ENCODE data around the gene EBF3.

DNA sequence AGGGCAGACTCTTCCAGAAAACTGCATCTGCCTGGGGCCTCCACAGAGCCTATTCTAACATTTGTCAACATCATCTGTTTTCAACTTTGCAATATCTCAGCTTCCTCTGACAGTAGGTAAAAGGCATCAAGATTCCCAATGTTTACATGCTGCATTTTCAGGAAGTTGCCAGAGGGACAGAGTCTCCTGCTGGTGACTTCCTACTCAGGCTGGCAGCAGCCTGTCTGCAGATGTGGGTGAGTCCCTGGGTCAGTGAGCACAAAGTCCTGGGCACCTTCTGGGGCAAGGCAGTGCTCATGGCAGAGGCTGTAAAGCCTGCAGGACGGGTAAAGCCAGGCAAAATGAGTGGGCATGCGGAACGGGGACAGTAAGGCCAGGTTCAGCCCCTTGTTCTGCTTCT, 69.4 kb downstream of the EBF3 start:
- TF ChIP-seq POLR2A (IDR thresholded peaks at IDR 0.05): no peak
- TF ChIP-seq, protein P1, sequence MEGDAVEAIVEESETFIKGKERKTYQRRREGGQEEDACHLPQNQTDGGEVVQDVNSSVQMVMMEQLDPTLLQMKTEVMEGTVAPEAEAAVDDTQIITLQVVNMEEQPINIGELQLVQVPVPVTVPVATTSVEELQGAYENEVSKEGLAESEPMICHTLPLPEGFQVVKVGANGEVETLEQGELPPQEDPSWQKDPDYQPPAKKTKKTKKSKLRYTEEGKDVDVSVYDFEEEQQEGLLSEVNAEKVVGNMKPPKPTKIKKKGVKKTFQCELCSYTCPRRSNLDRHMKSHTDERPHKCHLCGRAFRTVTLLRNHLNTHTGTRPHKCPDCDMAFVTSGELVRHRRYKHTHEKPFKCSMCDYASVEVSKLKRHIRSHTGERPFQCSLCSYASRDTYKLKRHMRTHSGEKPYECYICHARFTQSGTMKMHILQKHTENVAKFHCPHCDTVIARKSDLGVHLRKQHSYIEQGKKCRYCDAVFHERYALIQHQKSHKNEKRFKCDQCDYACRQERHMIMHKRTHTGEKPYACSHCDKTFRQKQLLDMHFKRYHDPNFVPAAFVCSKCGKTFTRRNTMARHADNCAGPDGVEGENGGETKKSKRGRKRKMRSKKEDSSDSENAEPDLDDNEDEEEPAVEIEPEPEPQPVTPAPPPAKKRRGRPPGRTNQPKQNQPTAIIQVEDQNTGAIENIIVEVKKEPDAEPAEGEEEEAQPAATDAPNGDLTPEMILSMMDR (IDR thresholded peaks at IDR 0.05): no peak
- no peak for TF ChIP-seq POLR2AphosphoS5 (IDR thresholded peaks at IDR 0.05)

Measured in suprapubic skin (tissue), 4 donors.